UCSD-AML1 (cell line): ENCODE data around the gene NYNRIN.
A peak's percentile ranks its signal among the peaks of the same experiment; 100 is the strongest.
"Not testable (repeated sequence)": the region's sequence is repeated elsewhere in the genome, so short reads cannot be mapped to it uniquely, and the experiment has no call there.

Source experiments
- DNase-seq: peaks from one replicate; lab custom pipeline; 2025; ENCODE audit not compliant: unreplicated experiment; lab: John Stamatoyannopoulos, UW

Gene NYNRIN

DNA sequence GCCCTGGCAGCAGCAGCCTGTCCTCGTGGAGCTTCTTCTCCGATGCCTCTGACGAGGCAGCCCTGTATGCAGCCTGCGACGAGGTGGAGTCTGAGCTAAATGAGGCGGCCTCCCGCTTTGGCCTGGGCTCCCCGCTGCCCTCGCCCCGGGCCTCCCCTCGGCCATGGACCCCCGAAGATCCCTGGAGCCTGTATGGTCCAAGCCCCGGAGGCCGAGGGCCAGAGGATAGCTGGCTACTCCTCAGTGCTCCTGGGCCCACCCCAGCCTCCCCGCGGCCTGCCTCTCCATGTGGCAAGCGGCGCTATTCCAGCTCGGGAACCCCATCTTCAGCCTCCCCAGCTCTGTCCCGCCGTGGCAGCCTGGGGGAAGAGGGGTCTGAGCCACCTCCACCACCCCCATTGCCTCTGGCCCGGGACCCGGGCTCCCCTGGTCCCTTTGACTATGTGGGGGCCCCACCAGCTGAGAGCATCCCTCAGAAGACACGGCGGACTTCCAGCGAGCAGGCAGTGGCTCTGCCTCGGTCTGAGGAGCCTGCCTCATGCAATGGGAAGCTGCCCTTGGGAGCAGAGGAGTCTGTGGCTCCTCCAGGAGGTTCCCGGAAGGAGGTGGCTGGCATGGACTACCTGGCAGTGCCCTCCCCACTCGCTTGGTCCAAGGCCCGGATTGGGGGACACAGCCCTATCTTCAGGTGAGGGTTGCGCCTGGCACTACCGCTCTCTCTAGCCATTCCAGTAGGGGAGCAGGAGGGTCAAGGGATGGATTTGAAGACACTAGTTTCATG, 28.7 kb upstream of the NYNRIN start:
- no peak for DNase-seq

DNA sequence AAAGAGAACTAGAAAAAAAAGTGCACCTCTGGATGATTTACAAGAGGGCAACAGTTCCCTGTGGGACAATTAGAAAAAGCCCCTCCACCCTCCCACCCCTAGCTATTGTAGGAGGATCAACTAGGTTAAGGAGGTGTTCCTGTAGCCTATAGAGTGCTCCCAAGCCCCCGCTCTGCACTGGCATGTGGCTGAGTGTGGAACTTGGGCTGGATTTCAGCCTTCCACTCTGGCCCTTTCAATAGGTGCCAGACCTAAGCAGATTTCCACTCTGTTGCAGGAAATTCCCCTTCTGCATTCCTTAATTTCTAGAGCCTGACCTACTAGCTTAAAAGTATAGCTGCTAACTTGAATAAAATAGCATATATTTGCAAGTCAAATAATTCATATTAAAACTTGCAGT, 28.1 kb upstream of the NYNRIN start:
- DNase-seq: no peak

- DNase-seq: not testable (repeated sequence)
These were observed 27.2 kb upstream of the NYNRIN start for GRCh38 chr14:24371605-24372004.

GRCh38 chr14:24372701-24373416, 25.9 kb upstream of the NYNRIN start:
- DNase-seq: no peak

GRCh38 chr14:24376448-24377070, 22.2 kb upstream of the NYNRIN start:
- no peak for DNase-seq

DNA sequence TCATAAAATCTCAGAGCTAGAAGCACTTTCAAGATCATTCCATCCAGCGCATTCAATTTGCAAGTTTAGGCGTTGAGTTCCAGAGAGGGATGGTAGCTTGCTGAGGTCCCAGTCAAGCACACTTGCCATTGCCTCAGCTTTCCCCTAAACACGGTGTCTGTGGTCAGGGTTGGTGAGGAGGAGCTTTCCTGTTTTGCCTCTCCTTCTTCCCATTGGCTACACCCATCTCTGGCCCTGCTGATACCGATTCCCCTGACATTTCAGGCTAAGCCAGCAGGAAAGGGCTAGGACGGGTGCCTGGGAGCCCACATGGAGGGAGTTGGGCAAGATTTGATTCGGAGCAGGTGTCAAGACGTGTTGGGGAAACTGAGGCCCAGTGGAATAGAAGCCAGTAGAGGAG, 21.7 kb upstream of the NYNRIN start:
- DNase-seq: peak; percentile 53

DNA sequence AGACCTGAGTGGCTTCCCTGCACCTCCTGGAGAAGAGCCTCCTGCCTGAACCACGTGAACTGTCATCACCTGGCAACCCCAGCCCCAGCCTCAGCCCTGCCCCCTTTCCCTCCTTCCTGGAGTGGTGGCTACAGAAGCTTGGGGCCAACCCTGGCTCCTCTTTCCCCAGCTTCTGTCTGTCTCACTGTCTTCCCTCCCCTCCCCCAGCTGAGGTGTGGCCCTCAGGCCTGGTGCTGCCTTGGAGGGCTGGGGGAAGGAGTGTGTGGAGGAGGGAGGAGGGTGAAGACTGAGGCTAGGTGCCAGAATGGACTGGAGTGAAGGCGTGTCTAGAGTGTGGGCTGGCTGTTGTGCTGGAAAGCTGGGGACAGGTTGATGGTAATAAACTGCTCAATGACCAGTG, 21.1 kb upstream of the NYNRIN start:
- no peak for DNase-seq

DNA sequence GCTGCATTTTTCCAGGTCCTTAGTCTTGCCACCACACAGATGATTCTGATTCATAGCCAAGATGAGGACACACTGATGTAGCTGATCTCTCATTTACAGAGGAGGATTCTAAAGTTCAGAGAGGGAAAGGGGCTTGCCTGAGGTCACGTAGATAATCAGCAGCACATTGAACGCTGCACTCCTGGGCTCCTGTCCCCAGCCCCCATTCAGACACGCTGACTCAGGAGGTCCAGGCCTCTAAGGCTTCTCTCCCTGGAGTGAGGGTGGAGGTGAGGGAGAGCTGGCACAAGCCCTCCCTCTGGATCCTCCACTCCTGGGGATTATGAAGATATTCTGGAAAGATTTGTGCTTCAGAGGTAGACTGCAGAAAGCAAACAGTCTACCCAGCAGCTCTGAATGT, 20.5 kb upstream of the NYNRIN start:
- no peak for DNase-seq

- no peak for DNase-seq
These were observed 19.6 kb upstream of the NYNRIN start for GRCh38 chr14:24378981-24379906.

GRCh38 chr14:24379907-24380730, 18.7 kb upstream of the NYNRIN start:
- no peak for DNase-seq

DNA sequence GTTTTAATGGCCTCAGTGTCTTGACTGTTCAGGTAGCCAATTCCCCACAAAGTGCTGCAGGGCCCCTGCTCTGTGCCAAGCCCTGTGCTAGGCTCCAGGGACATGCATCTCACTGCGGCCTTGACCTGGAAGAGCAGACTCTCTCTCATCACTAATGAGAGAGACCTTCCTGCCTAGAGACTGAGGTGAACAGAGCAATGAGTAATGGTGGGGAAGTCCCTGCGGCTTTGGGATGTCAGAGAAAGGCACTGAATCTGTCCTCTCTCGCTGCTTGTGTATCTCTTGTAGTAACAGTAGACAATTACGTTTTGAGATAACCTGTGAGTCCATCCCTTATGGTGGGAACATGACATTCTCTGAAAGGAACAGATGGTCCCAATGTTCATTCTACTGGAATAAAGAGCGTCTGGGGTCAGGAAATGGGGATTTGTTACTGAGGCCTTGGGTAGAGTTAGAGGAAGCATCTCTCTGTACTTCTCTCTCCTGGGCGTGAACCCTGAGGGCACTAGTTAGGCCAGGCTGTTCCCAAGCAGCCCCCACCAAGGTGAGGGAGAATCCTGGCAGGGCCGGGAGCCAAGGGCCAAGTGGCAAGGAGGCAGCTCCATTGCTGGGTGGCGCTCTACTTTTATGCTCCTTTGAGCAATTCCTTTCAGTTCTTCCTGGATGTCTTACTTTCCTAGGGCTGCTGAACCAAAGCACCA, 17.3 kb upstream of the NYNRIN start:
- DNase-seq: no peak

DNA sequence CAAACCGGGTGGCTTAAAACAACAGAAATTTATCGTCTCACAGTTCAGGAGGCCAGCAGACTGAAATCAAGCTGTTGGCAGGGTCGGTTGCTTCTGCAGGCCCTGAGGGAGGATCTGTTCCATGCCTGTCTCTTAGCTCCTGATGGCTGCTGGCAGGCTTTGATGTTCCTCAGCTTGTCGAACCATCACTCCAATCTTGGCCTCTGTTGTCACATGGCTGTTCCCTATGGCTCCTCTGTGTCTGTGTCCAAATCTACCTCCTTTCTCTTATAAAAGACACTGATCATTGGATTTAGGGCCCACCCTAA, 16.8 kb upstream of the NYNRIN start:
- no peak for DNase-seq

- DNase-seq: no peak
These were observed 14.6 kb upstream of the NYNRIN start for GRCh38 chr14:24384169-24384568.

DNA sequence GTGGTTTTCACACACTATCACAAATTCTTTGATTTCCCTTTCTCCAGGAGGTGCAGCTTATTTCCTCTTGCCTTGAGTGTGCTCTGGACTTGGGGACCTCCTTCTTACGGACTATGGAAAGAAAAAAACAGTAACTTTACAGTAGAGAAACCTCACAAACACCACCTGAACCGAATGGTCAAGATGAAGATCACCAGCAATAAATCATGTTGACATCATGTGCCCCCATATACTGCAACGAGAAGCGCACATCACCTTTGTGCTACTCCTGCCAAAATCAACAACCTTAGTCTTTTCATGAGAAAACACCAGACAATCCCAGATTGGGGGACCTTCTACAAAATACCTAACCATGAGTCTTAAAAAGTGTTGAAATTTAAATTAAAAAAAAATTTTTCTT, 13.3 kb upstream of the NYNRIN start:
- DNase-seq: no peak

- no peak for DNase-seq
These were observed 11.8 kb upstream of the NYNRIN start for GRCh38 chr14:24387009-24387345.

- DNase-seq: not testable (repeated sequence)
These were observed 11.2 kb upstream of the NYNRIN start for GRCh38 chr14:24387579-24387978.

DNA sequence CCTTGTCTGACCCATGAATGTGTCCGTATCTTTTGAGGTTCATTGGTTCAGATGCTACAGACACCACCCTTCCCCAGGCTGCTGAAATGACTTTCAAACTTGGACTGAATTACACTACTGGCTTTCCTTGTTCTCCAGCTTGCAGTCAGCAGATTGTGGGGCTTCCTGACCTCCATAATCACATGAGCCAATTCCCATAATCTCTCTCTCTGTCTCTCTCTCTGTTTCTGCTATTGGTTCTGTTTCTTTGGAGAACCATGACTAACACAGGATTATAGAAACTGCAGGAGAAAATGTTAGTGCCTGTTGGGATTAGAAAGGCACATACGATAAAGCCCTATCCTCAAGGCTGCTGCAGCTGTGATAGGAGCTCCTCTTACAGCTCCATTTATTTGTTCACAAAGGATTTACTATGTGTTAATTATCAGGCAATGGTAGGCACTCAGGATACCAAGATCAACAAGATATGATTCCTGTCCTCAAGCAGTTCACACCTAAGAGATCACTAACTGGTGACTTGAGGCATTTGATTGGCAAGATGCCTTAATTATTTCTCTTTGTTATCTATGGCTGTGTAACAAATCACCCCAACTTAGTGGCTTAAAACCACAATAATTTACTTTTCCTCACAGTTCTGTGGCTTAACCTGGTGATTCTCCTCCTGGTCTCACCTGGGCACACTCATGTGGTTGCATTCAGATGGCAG, 10.2 kb upstream of the NYNRIN start:
- DNase-seq: no peak

- DNase-seq: no peak
These were observed 9.5 kb upstream of the NYNRIN start for GRCh38 chr14:24389226-24389848.
